ENCODE results near the gene MZT2B.

DNA sequence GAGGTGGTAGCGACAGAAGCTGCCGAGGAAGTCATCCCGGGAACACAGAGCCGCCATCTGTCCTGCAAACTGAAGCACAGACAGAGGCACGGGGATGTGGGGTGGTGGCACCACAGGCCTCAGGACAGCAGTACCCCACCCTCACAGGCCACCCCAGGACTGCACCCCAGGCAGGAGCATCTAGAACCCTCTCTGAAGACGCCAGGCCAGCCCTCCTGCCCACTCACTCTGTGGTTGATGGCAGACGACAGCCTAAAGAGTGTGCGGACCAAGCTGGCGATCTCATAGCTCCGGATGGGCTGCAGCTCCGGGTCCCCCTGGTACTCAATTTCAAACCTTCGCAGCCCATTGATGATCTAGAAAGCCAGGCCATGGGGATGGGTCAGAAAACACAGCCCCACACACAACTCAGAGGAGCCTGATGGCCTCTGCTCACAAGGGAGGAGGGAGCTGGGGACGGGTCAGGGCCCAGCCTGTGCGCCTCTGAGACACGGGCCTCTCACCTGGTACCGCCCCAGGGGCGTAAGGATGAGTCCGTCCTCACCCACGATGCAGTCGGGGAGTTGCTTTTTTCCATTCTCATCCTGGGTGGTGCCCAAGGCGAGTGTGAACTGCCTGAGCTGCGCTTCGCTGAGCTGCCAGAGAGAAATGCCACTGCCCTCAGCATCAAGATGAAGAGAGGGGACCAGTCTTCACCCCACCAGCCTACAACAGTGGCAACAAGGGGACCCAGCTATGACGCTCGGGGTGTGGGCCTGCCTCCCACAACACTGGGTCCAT is 29.1 kb upstream of the MZT2B start:
- TF ChIP-seq POLR2A (IDR thresholded peaks at IDR 0.05) (no peak), CTCF (IDR thresholded peaks at IDR 0.05) (no peak)
